ENCODE measurements around the gene LHFPL2.

DNA sequence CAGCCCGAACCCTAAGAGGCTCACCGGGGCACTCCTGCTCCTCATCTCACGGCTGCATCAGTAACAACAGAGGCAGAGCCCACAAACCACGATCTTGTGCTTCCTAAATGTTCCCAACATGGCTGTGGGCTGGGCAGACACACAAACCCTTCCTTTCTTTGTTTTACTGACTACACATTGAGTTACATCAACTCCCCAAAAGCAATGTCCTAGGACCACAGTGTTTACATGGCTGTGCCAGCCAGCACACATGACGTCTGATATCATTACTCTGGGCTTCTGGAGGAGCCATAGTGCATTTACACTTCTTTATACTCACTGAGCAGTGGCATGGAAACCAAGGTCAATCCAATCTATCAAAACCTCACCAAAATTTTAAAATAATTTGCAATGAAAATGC is 101.4 kb downstream of the LHFPL2 start:
- TF ChIP-seq SP1 (IDR thresholded peaks at IDR 0.05) (no peak), BHLHE40 (IDR thresholded peaks at IDR 0.05; ENCODE audit: borderline replicate concordance) (no peak), FOXA1 (IDR thresholded peaks at IDR 0.05) (no peak), L3MBTL2 (conservative IDR thresholded peaks at IDR 0.05) (no peak), TARDBP (IDR thresholded peaks at IDR 0.05) (no peak), HDGF (IDR thresholded peaks at IDR 0.05; ENCODE audit: borderline replicate concordance) (no peak), ELF4 (IDR thresholded peaks at IDR 0.05) (no peak), FOXK2 (IDR thresholded peaks at IDR 0.05) (no peak), SUZ12 (IDR thresholded peaks at IDR 0.05) (no peak), ARNT (IDR thresholded peaks at IDR 0.05) (no peak)
- TF ChIP-seq, protein P1, sequence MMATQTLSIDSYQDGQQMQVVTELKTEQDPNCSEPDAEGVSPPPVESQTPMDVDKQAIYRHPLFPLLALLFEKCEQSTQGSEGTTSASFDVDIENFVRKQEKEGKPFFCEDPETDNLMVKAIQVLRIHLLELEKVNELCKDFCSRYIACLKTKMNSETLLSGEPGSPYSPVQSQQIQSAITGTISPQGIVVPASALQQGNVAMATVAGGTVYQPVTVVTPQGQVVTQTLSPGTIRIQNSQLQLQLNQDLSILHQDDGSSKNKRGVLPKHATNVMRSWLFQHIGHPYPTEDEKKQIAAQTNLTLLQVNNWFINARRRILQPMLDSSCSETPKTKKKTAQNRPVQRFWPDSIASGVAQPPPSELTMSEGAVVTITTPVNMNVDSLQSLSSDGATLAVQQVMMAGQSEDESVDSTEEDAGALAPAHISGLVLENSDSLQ (IDR thresholded peaks at IDR 0.05), result no peak
